Esophagus (tissue), 2 donors: ENCODE results near the gene PGA5. TPM values are rescaled to one million over a fixed set of nuclear protein-coding genes. Genes with fewer than 3 reads are reported as not detected.

Experiments used
- polyA plus RNA-seq, 2 donors: library from polyadenylated mRNA; stranded (reverse); fragments of 200-250 nt; gene quantifications; one replicate each; pipeline ENCODE4 v1.2.3, GENCODE V29; 2013
- donor health status: healthy with polysubstance abuse.
- donor health status: Bipolar disorder and iron deficiency.

Gene PGA5
- polyA plus RNA-seq, 2 donors: 0.11 to 3.2 TPM

Other genes with a start within 250 kb of the PGA5 start
- under 1 TPM; 0.39 to 0.52 TPM for gene CD5, start 138.7 kb upstream of the PGA5 start, polyA plus RNA-seq
- 10 to 100 TPM; 14.7 to 18.6 TPM for gene VPS37C, start 79.7 kb upstream of the PGA5 start, polyA plus RNA-seq
- gene PGA3, start 37.7 kb upstream of the PGA5 start, polyA plus RNA-seq: 10 to 100 TPM in 1 of 2 donors, 1 to 10 TPM in 1; 1.9 to 27.7 TPM
- gene PGA4, start 18.8 kb upstream of the PGA5 start, polyA plus RNA-seq: 1 to 10 TPM; 1.0 to 9.5 TPM
- under 1 TPM; 0.34 to 0.61 TPM for gene VWCE, start 54.1 kb downstream of the PGA5 start, polyA plus RNA-seq
- gene DDB1, start 91.9 kb downstream of the PGA5 start, polyA plus RNA-seq: 10 to 100 TPM; 51.3 to 78.7 TPM
- 10 to 100 TPM; 23.9 to 42.5 TPM for gene TKFC, start 92.1 kb downstream of the PGA5 start, polyA plus RNA-seq
- 10 to 100 TPM; 11.4 to 20.4 TPM for gene CYB561A3, start 120.7 kb downstream of the PGA5 start, polyA plus RNA-seq
- 10 to 100 TPM; 24.4 to 32.9 TPM for gene TMEM138, start 121.2 kb downstream of the PGA5 start, polyA plus RNA-seq
- gene TMEM216, start 151.4 kb downstream of the PGA5 start, polyA plus RNA-seq: 10 to 100 TPM in 1 of 2 donors, 1 to 10 TPM in 1; 7.7 to 10.3 TPM
- 10 to 100 TPM; 32.7 to 43.1 TPM for gene CPSF7, start 188.8 kb downstream of the PGA5 start, polyA plus RNA-seq
- 10 to 100 TPM; 25.4 to 33.3 TPM for gene SDHAF2, start 188.9 kb downstream of the PGA5 start, polyA plus RNA-seq